ENCODE data around the gene WIPF3. TPM values are rescaled to one million over a fixed set of nuclear protein-coding genes. Genes with fewer than 3 reads are reported as not detected.

WIPF3 gene
- total RNA-seq, 2 experiments from 2014 or later: not detected

GRCh38 chr7:29793507-29793906 is 12.8 kb upstream of the WIPF3 start:
- Histone ChIP-seq H3K4me3 (ENCODE audit: low read length) (no peak overlapping the region), H3K27ac (ENCODE audit: low read depth in 1 of 2, low read length in 2 of 2) (no peak overlapping the region), H3K36me3 (ENCODE audit: insufficient read depth, low read length) (no peaks in the 10 kb centered on the region), H3K9me3 (ENCODE audit: control insufficient read depth in 1 of 2, insufficient read depth in 1 of 2, low read length in 2 of 2) (no peaks in the 10 kb centered on the region), H3K27me3 (ENCODE audit: control insufficient read depth in 1 of 2, insufficient read depth in 2 of 2, low read length in 2 of 2) (peaks cover 2 to 3% of the 10 kb centered on the region in 2 experiments), H3K4me1 (ENCODE audit: insufficient read depth, low read length) (no peaks in the 10 kb centered on the region)
- Mint-ChIP-seq H3K27ac (no peak overlapping the region), H3K9me3 (no peaks in the 10 kb centered on the region), H3K36me3 (ENCODE audit: low read depth) (no peaks in the 10 kb centered on the region), H3K4me1 (ENCODE audit: low read depth) (no peaks in the 10 kb centered on the region), H3K4me3 (no peak overlapping the region), H3K27me3 (no peaks in the 10 kb centered on the region)
- DNase-seq (no peak), ATAC-seq (ENCODE audit: poor library complexity) (no peak)
- ChIA-PET POLR2A (no interaction called here), CTCF (no interaction called here)
- intact Hi-C loops (cut with DNase I, micrococcal nuclease): no loop called here
- no peak for TF ChIP-seq CTCF (IDR thresholded peaks at IDR 0.05)

GRCh38 chr7:29794959-29795629 is 11.2 kb upstream of the WIPF3 start:
- Mint-ChIP-seq H3K9me3 (no peaks in the 10 kb centered on the region), H3K27me3 (no peaks in the 10 kb centered on the region), H3K36me3 (ENCODE audit: low read depth) (no peaks in the 10 kb centered on the region), H3K4me3 (no peak overlapping the region), H3K27ac (no peak overlapping the region), H3K4me1 (ENCODE audit: low read depth) (no peaks in the 10 kb centered on the region)
- ChIA-PET CTCF (no interaction called here), POLR2A (no interaction called here)
- DNase-seq (no peak), ATAC-seq (ENCODE audit: poor library complexity) (no peak)
- H3K36me3 ChIP-seq (ENCODE audit: insufficient read depth, low read length): no peaks in the 10 kb centered on the region
- intact Hi-C loops (cut with DNase I, micrococcal nuclease): no loop called here
- H3K4me3 ChIP-seq (ENCODE audit: low read length): no peak overlapping the region
- no peaks in the 10 kb centered on the region for H3K9me3 ChIP-seq (ENCODE audit: control insufficient read depth in 1 of 2, insufficient read depth in 1 of 2, low read length in 2 of 2)
- no peak overlapping the region for H3K27ac ChIP-seq (ENCODE audit: low read depth in 1 of 2, low read length in 2 of 2)
- TF ChIP-seq CTCF (IDR thresholded peaks at IDR 0.05): no peak
- H3K4me1 ChIP-seq (ENCODE audit: insufficient read depth, low read length): no peaks in the 10 kb centered on the region
- H3K27me3 ChIP-seq (ENCODE audit: control insufficient read depth in 1 of 2, insufficient read depth in 2 of 2, low read length in 2 of 2): peaks cover 2 to 3% of the 10 kb centered on the region in 2 experiments

GRCh38 chr7:29795696-29796580 is 10.4 kb upstream of the WIPF3 start:
- Histone ChIP-seq H3K9me3 (ENCODE audit: control insufficient read depth in 1 of 2, insufficient read depth in 1 of 2, low read length in 2 of 2) (no peaks in the 10 kb centered on the region), H3K27me3 (ENCODE audit: control insufficient read depth in 1 of 2, insufficient read depth in 2 of 2, low read length in 2 of 2) (peaks cover 3% of the 10 kb centered on the region in 2 experiments), H3K27ac (ENCODE audit: low read depth in 1 of 2, low read length in 2 of 2) (no peak overlapping the region), H3K4me3 (ENCODE audit: low read length) (no peak overlapping the region), H3K36me3 (ENCODE audit: insufficient read depth, low read length) (no peaks in the 10 kb centered on the region), H3K4me1 (ENCODE audit: insufficient read depth, low read length) (no peaks in the 10 kb centered on the region)
- H3K36me3 Mint-ChIP-seq (ENCODE audit: low read depth): no peaks in the 10 kb centered on the region
- no peak for TF ChIP-seq CTCF (IDR thresholded peaks at IDR 0.05)
- no peak for DNase-seq
- peaks cover 7% of the 10 kb centered on the region for H3K27me3 Mint-ChIP-seq
- no peak overlapping the region for H3K27ac Mint-ChIP-seq
- H3K4me1 Mint-ChIP-seq (ENCODE audit: low read depth): no peaks in the 10 kb centered on the region
- CTCF ChIA-PET: no interaction called here
- no peaks in the 10 kb centered on the region for H3K9me3 Mint-ChIP-seq
- H3K4me3 Mint-ChIP-seq: no peak overlapping the region
- no peak for ATAC-seq (ENCODE audit: poor library complexity)
- intact Hi-C loops (cut with DNase I, micrococcal nuclease): no loop called here
- POLR2A ChIA-PET: no interaction called here

All from CD4-positive, alpha-beta T cell (primary cell).